ENCODE results near the gene COX20.

COX20 gene

GRCh38 chr1:244837597-244838258 is 2.3 kb downstream of the COX20 start:
- Histone ChIP-seq H3K79me2 (no peaks in the 10 kb centered on the region), H3K4me2 (ENCODE audit: low read length) (no peak overlapping the region), H3K27ac (peak overlapping the region; percentile 12), H3K4me3 (ENCODE audit: low read depth, low read length) (no peak overlapping the region), H3K36me3 (ENCODE audit: control insufficient read depth, insufficient read depth, low read length) (no peaks in the 10 kb centered on the region), H3K27me3 (ENCODE audit: control insufficient read depth, insufficient read depth, low read length) (no peaks in the 10 kb centered on the region), H3K9ac (no peak overlapping the region), H3K4me1 (peaks cover 3% of the 10 kb centered on the region), H2AFZ (no peak overlapping the region), H3K9me3 (ENCODE audit: control insufficient read depth, low read length) (no peaks in the 10 kb centered on the region)
- TF ChIP-seq CTCF (IDR thresholded peaks at IDR 0.05): no peak

GRCh38 chr1:244839656-244840055 is 4.2 kb downstream of the COX20 start:
- no peaks in the 10 kb centered on the region for H3K27me3 ChIP-seq (ENCODE audit: control insufficient read depth, insufficient read depth, low read length)
- H2AFZ ChIP-seq: no peak overlapping the region
- peaks cover 3% of the 10 kb centered on the region for H3K4me1 ChIP-seq
- no peak overlapping the region for H3K9ac ChIP-seq
- H3K9me3 ChIP-seq (ENCODE audit: control insufficient read depth, low read length): no peaks in the 10 kb centered on the region
- no peaks in the 10 kb centered on the region for H3K79me2 ChIP-seq
- TF ChIP-seq CTCF (IDR thresholded peaks at IDR 0.05): no peak
- no peak overlapping the region for H3K27ac ChIP-seq
- no peak overlapping the region for H3K4me2 ChIP-seq (ENCODE audit: low read length)
- H3K36me3 ChIP-seq (ENCODE audit: control insufficient read depth, insufficient read depth, low read length): no peaks in the 10 kb centered on the region
- H3K4me3 ChIP-seq (ENCODE audit: low read depth, low read length): no peak overlapping the region

GRCh38 chr1:244840219-244840794 is 4.8 kb downstream of the COX20 start:
- Histone ChIP-seq H3K4me3 (ENCODE audit: low read depth, low read length) (no peak overlapping the region), H3K79me2 (no peaks in the 10 kb centered on the region), H2AFZ (no peak overlapping the region), H3K27me3 (ENCODE audit: control insufficient read depth, insufficient read depth, low read length) (no peaks in the 10 kb centered on the region), H3K9me3 (ENCODE audit: control insufficient read depth, low read length) (no peaks in the 10 kb centered on the region), H3K9ac (no peak overlapping the region), H3K36me3 (ENCODE audit: control insufficient read depth, insufficient read depth, low read length) (no peaks in the 10 kb centered on the region), H3K4me1 (peaks cover 3% of the 10 kb centered on the region), H3K4me2 (ENCODE audit: low read length) (no peak overlapping the region), H3K27ac (no peak overlapping the region)
- no peak for TF ChIP-seq CTCF (IDR thresholded peaks at IDR 0.05)

GRCh38 chr1:244841273-244841927 is 5.9 kb downstream of the COX20 start:
- Histone ChIP-seq H3K4me2 (ENCODE audit: low read length) (no peak overlapping the region), H3K79me2 (no peaks in the 10 kb centered on the region), H3K27me3 (ENCODE audit: control insufficient read depth, insufficient read depth, low read length) (no peaks in the 10 kb centered on the region), H2AFZ (no peak overlapping the region), H3K27ac (no peak overlapping the region), H3K4me1 (peaks cover 3% of the 10 kb centered on the region), H3K36me3 (ENCODE audit: control insufficient read depth, insufficient read depth, low read length) (no peaks in the 10 kb centered on the region), H3K9me3 (ENCODE audit: control insufficient read depth, low read length) (no peaks in the 10 kb centered on the region), H3K4me3 (ENCODE audit: low read depth, low read length) (no peak overlapping the region), H3K9ac (no peak overlapping the region)
- no peak for TF ChIP-seq CTCF (IDR thresholded peaks at IDR 0.05)

Data from parathyroid adenoma (tissue), 2 donors.